ENCODE data around the gene BET1.
A peak's percentile ranks its signal among the peaks of the same experiment; 100 is the strongest.
"Not testable (repeated sequence)": the region's sequence is repeated elsewhere in the genome, so short reads cannot be mapped to it uniquely, and the experiment has no call there.

BET1 gene

DNA sequence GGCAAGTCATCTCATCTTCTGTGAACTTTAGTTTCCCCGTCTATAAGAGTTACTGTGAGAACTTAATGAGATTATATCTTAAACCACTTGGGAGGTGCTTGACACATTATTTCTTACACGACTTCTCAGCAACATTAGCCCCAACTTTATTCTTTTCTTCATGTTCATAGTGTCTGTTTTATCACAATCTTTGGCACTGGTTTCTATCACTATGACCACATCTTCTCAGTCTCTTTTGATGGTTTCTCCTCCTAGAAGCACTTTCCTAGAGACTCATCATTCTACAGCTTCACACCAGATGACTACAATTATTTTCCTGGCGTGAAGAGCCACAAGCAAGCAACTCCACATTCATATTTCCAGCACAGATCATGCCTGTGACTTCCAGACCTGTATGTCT lies 26.5 kb upstream of the BET1 start:
- Mint-ChIP-seq H3K36me3 (no peaks in the 10 kb centered on the region), H3K9me3 (no peaks in the 10 kb centered on the region), H3K27me3 (peaks cover 11% of the 10 kb centered on the region), H3K4me1 (no peaks in the 10 kb centered on the region), H3K4me3 (no peak overlapping the region), H3K27ac (no peak overlapping the region)

DNA sequence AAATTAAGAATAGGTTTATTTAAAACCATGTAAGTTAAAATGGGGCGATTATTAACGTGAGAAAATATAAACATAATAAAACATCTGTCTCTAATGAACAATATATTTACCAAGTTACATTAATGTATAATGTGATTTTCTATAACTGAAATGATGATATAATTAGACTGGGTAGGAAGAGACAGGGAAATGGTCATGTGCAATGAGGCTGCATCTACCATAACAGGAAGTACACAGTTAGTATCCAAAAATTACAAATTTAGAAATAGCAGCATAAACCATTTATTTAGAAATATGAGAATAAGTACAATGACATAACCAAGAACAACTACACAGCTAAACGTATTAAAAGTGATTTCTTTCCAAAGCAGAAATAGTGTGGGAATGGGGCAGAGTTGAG lies 25.8 kb upstream of the BET1 start:
- Mint-ChIP-seq H3K27ac (no peak overlapping the region), H3K9me3 (no peaks in the 10 kb centered on the region), H3K36me3 (no peaks in the 10 kb centered on the region), H3K4me3 (no peak overlapping the region), H3K27me3 (peaks cover 11% of the 10 kb centered on the region), H3K4me1 (no peaks in the 10 kb centered on the region)

DNA sequence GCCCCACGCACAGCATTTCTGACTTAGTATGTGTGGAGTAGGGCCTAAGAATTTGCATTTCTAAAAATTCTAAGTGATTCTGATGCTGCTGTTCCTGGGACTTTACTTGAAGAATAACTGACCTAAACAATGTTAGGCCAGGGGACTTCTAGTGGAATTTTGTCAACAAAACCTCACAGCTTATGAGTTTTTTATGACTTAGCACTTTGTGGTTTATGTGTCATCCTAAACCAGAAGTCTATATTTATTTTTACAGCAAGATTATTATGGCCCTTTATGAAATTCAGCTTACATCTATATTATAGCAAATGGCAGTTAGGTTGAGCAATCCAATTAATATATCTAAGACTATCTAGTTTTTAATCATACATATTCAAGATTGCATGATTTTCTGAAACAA lies 24.6 kb upstream of the BET1 start:
- Mint-ChIP-seq H3K27me3 (peaks cover 12% of the 10 kb centered on the region), H3K4me3 (no peak overlapping the region), H3K27ac (no peak overlapping the region), H3K4me1 (no peaks in the 10 kb centered on the region), H3K9me3 (no peaks in the 10 kb centered on the region), H3K36me3 (no peaks in the 10 kb centered on the region)

DNA sequence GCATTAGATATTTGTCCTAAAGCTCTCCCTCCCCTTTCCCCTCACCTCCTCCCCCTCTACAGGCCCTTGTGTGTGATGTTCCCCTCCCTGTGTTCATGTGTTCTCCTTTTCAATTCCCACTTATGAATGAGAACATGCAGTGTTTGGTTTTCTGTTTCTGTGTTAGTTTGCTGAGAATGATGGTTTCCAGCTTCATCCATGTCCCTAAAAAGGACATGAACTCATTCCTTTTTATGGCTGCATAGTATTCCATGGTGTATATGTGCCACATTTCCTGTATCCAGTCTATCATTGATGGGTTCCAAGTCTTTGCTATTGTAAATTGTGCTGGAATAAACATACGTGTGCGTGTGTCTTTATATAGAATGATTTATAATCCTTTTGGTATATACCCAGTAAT lies 22.5 kb upstream of the BET1 start:
- H3K36me3 Mint-ChIP-seq, H3K27ac Mint-ChIP-seq, H3K4me3 Mint-ChIP-seq, H3K9me3 Mint-ChIP-seq, H3K4me1 Mint-ChIP-seq: not testable (repeated sequence)
- H3K27me3 Mint-ChIP-seq, result peaks cover 13% of the 10 kb centered on the region

DNA sequence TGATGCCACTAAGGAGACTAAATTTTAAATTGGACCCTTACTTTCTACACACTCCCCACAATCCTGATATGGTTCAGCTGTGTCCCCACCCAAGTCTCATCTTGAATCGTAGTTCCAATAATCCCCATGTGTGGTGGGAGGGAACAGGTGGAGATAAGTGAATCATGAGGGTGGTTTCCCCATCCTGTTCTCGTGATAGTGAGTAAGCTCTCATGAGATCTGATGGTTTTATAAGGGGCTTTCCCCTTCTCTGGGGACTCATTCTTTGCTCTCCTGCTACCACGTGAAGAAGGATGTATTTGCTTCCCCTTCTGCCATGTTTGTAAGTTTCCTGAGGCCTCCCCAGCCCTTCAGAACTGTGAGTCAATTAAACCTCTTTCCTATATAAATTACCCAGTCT lies 18.4 kb upstream of the BET1 start:
- H3K36me3 Mint-ChIP-seq, result no peaks in the 10 kb centered on the region
- peaks cover 9% of the 10 kb centered on the region for H3K4me1 Mint-ChIP-seq
- H3K9me3 Mint-ChIP-seq, result no peaks in the 10 kb centered on the region
- peak overlapping the region; percentile 47 for H3K27ac Mint-ChIP-seq
- H3K4me3 Mint-ChIP-seq, result peak overlapping the region; percentile 26
- H3K27me3 Mint-ChIP-seq, result peaks cover 11% of the 10 kb centered on the region

DNA sequence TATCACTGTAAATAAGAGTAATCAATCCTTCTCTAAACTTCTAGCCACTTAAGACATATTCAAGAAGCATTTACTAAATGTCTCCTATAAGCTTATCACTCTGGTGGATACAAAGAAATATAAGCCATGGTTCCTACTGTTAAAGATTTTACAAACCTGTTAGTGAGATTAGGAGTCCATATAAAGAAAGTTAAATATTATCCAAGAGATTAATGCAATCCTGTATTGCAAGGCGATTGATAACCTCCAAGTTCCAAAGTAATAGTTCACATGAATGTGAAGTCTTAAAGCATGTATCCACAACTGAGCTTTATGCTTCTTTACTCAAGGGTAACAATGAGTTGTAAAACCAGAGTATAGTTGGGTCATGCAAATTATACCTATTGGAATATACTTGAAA lies 12.6 kb upstream of the BET1 start:
- Mint-ChIP-seq H3K9me3 (no peaks in the 10 kb centered on the region), H3K4me3 (no peak overlapping the region), H3K27ac (no peak overlapping the region), H3K4me1 (no peaks in the 10 kb centered on the region), H3K36me3 (no peaks in the 10 kb centered on the region), H3K27me3 (peaks cover 19% of the 10 kb centered on the region)

DNA sequence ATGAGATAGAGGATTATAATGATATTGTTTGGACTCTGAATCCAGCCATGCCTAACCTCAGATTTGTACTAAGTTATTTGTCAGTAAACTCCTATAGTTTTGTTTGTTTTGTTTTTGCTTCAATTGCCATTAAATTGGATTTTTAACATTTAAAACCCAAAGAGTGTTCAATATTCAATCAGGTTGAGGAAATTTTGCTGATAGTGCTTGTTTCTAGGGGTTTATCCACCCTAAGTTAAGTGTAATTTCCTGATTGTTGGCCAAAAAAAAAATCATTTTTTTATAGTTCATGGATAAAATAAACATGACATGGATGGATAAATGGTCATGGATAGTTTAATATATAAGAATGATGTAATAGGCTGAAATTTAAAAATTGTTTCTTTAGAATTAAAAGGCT lies 11.4 kb upstream of the BET1 start:
- Mint-ChIP-seq H3K4me3 (no peak overlapping the region), H3K27me3 (peaks cover 19% of the 10 kb centered on the region), H3K4me1 (no peaks in the 10 kb centered on the region), H3K27ac (no peak overlapping the region), H3K9me3 (no peaks in the 10 kb centered on the region), H3K36me3 (no peaks in the 10 kb centered on the region)

DNA sequence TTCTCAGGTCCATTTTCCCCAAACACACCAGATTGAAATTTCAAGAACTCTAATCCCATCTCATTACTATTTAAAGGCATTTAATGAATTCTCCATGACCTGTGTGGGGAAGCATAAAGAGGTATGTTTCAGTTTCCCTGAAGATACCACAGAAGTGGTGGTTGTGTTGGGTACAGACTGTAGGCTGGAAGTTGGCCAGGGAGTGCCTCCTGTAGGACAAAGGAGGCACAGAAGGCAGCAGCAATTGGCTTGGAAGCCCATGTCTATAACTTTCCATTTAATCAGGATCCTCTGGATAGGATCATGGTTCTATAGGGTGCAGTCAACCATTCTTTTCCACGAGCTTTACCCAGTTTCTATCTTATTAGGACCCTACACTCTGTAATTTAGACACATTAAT lies 8.6 kb upstream of the BET1 start:
- Mint-ChIP-seq H3K4me1 (no peaks in the 10 kb centered on the region), H3K27me3 (peaks cover 12% of the 10 kb centered on the region), H3K36me3 (no peaks in the 10 kb centered on the region), H3K4me3 (no peak overlapping the region), H3K9me3 (no peaks in the 10 kb centered on the region), H3K27ac (no peak overlapping the region)

DNA sequence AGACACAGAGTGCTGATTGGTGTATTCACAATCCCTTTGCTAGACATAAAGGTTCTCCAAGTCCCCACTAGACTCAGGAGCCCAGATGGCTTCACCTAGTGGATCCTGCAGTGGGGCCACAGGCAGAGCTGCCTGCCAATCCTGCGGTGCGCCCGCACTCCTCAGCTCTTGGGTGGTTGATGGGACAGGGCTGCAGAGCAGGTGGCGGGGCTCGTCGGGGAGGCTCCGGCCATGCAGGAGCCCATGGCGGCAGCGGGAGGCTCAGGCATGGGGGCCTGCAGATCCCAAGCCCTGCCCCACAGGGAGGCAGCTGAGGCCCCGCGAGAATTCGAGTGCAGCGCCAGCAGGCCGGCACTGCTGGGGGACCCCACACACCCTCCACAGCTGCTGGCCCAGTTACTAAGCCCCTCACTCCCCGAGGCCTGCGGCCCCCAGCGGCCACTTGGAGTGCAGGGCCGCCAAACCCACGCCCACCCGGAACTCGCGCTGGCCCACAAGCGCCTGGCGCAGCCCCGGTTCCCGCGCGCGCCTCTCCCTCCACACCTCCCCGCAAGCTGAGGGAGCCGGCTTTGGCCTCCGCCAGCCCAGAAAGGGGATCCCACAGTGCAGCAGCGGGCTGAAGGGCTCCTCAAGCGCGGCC lies 7.7 kb upstream of the BET1 start:
- H3K4me1 Mint-ChIP-seq, result no peaks in the 10 kb centered on the region
- no peak overlapping the region for H3K4me3 Mint-ChIP-seq
- no peaks in the 10 kb centered on the region for H3K36me3 Mint-ChIP-seq
- no peak overlapping the region for H3K27ac Mint-ChIP-seq
- H3K27me3 Mint-ChIP-seq, result peaks cover 12% of the 10 kb centered on the region
- no peaks in the 10 kb centered on the region for H3K9me3 Mint-ChIP-seq

DNA sequence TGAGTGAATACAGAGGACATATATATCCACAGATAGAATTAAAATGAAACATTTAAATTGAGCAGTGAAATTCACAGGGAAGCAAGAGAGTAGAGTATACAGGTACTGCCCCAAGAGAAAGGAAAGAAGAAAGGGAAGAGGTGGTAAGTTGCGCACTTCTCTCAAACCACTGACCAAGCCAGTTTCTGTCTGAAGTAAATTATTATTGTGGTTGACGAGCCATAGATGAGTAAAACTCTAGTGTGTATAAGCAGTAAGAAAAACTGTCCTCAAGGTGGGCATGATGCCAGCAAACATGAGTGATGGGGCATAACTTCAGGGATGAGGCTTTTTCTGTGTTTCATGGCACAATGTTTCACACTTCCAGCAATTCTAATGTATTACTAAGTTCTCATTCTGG lies 4.4 kb upstream of the BET1 start:
- Mint-ChIP-seq H3K27ac (peak overlapping the region; percentile 8), H3K4me3 (no peak overlapping the region), H3K9me3 (no peaks in the 10 kb centered on the region), H3K27me3 (peaks cover 6% of the 10 kb centered on the region), H3K36me3 (no peaks in the 10 kb centered on the region), H3K4me1 (peaks cover 9% of the 10 kb centered on the region)

DNA sequence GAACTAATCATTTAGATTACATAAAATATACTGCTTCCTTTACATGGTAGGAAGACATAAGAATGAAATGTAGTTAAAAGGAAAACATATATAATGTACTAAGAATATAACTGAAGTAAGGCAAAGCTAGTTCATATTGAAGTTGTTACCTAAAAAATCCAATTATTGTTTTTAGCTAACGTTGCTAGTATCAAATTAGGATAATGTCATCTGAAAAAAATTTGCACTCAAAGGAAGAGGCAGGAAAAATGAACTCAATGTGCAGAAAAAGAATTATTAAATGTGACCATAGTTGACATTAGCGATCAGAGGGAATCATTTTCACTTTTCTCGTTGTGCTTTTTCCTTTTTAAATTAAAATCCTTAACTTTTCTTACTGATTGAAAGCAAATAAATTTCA lies 1.6 kb upstream of the BET1 start:
- Mint-ChIP-seq H3K4me3 (no peak overlapping the region), H3K27me3 (peaks cover 4% of the 10 kb centered on the region), H3K4me1 (peaks cover 35% of the 10 kb centered on the region), H3K36me3 (peaks cover 1% of the 10 kb centered on the region), H3K9me3 (no peaks in the 10 kb centered on the region), H3K27ac (no peak overlapping the region)

DNA sequence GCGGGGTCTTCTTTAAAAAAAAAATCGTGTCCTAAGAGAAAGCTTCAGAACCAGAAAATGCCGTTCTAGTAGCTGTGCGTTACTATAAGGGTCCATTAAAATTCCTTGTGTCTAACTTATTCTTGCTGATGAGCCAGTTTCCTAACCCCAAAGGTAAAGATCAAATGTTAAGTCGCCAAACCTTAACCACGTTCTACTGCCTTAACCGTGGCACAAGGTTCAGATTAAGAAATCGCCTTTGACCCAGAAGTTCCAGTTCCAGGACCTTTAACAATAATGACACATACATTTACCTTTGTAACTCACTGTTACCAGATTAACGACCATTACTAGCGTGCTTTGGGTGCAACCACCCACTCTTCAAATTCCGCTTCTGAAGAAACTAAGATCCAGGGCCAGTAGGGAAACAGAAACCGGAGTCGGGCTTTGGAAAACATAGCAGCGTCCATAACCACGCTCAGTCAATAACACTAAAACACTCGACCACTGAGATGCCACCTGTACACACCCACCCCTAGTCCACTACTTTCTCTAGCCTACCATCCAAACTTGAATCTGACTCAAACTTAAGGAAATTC lies 620 bp downstream of the BET1 start:
- H3K27me3 Mint-ChIP-seq, result peaks cover 4% of the 10 kb centered on the region
- peak overlapping the region; percentile 100 for H3K4me3 Mint-ChIP-seq
- peak overlapping the region; percentile 99 for H3K27ac Mint-ChIP-seq

DNA sequence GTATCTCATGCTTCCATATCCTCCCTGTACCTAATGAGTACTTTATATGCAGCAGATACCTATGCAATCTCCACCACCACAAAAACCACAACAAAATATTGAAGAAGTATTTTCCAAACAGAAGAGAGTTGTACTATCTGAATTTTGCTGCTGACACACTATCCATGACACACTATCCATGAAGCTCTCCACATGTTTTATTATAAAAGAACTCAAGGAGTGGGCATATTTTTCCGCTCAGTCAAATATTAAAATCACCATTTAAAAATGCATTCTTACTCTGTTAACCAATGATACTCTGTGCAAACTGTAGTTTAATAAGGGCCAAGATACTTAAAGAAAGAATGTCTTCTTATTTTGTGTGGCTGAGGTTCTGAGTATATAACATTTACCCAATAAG lies 2.8 kb downstream of the BET1 start:
- Mint-ChIP-seq H3K36me3 (peaks cover 5% of the 10 kb centered on the region), H3K27ac (no peak overlapping the region), H3K4me1 (peaks cover 61% of the 10 kb centered on the region), H3K4me3 (no peak overlapping the region), H3K27me3 (peaks cover 4% of the 10 kb centered on the region), H3K9me3 (no peaks in the 10 kb centered on the region)

More for the DNA sequence above, 620 bp downstream of the BET1 start:
- peaks cover 52% of the 10 kb centered on the region for H3K4me1 Mint-ChIP-seq
- peaks cover 1% of the 10 kb centered on the region for H3K36me3 Mint-ChIP-seq
- H3K9me3 Mint-ChIP-seq, result no peaks in the 10 kb centered on the region

DNA sequence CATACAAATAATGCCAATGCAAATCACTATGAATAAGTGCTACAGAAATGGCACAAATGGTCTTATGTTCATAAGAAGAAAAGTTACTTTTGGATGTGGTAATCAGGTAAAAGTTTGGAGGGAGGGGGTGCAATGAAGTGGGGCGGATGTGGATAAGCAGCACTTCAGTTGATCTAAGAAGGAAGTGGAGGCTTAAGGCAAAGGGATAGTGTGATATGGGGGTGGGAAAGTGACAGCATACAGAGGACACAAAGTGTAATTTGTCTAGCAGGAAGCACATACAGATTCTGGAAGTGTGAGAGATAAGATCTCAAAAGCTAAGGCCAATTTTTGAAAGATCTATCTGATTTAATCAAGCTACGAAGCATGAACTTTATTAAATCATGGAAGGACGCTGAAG lies 6.3 kb downstream of the BET1 start:
- H3K27ac Mint-ChIP-seq, result no peak overlapping the region
- peaks cover 9% of the 10 kb centered on the region for H3K36me3 Mint-ChIP-seq
- peaks cover 50% of the 10 kb centered on the region for H3K4me1 Mint-ChIP-seq
- no peak overlapping the region for H3K4me3 Mint-ChIP-seq
- H3K9me3 Mint-ChIP-seq, result no peaks in the 10 kb centered on the region
- no peaks in the 10 kb centered on the region for H3K27me3 Mint-ChIP-seq

DNA sequence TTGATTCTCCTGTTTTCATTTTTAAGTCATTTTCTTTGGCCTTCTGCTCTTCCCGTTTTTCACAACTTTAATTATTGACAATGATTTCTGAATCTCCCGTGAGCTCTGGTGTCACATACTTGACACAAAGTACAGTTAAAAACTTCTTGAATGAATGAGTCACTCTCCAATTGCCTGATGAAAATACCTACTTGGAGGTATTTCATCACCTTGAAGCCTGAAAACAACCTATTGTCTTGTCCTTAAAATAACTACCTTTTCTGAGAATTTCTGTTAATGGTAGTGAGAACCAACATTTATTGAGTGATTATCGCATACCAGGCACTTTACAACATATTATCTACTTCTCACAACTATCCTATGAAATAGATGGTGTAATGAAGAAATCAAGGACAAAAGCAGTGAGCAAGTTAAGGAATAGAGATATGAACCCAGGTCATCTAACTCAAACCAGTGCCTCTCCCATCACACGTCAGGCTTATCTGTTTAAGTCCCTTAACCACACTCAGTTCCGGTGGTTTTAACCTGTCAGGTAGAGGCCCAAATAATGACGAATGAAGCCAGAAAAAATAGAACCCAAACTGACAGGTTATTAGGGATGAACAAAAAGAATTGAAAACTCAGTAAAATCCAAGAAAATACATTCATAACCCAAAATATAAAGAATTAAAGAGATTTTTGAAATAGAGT lies 11.6 kb downstream of the BET1 start:
- Mint-ChIP-seq H3K27ac (peak overlapping the region; percentile 8), H3K4me3 (no peak overlapping the region), H3K27me3 (no peaks in the 10 kb centered on the region), H3K36me3 (peaks cover 9% of the 10 kb centered on the region), H3K9me3 (no peaks in the 10 kb centered on the region), H3K4me1 (peaks cover 11% of the 10 kb centered on the region)

DNA sequence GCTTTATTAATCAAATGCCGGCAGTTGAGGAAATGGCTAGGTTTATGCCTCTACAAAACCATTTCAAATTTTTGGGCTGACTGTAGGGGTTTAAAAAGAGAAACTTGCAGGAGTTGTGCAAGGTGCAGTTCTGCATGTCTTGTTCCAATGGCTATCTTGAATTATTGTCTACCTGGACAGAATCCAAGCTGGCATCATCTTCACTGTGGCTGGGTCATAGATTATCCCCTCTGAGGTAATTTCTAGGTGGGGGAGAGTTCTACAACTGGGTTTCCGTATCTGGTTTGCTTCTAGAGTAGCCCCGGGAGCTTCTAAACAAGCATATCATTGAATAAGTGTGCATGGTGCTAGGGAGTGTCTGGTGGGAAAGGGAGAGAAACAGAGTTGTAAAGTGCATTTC lies 16.9 kb downstream of the BET1 start:
- Mint-ChIP-seq H3K36me3 (peaks cover 4% of the 10 kb centered on the region), H3K27me3 (no peaks in the 10 kb centered on the region), H3K27ac (no peak overlapping the region), H3K9me3 (no peaks in the 10 kb centered on the region), H3K4me3 (no peak overlapping the region), H3K4me1 (peaks cover 1% of the 10 kb centered on the region)

All from activated naive CD4-positive, alpha-beta T cell treated with anti-CD3 and anti-CD28 coated beads, Interleukin-2, amount 50 U/mL, for 24 hours (primary cell).